Prostate gland (tissue), 2 donors: ENCODE data around the gene ADAD2.

Source experiments
- POLR2A ChIP-seq: fragments of 450-650 bp; IDR thresholded peaks from one replicate; pipeline ENCODE4 v1.6.1; 2016; ENCODE audit warnings: antibody characterized with exemption, mild to moderate bottlenecking
- POLR2AphosphoS5 ChIP-seq: sonication (generic); formaldehyde crosslinking; IDR thresholded peaks from one replicate; pipeline ENCODE4 v1.6.1; 2017; ENCODE audit warnings: antibody characterized with exemption
- TF ChIP-seq, protein P1 (sequence below), 4 experiments: fragments of 200-600 bp in 2 of 4; fragments of 450-650 bp in 2 of 4; sonication (generic) in 2 of 4; IDR thresholded peaks; 1 replicate in 3 of 4; 2 replicates in 1 of 4; pipeline ENCODE4 v1.5.1; 2016 to 2019; ENCODE audit warnings: antibody characterized with exemption in 4 of 4, mild to moderate bottlenecking in 2 of 4, moderate library complexity in 2 of 4

DNA sequence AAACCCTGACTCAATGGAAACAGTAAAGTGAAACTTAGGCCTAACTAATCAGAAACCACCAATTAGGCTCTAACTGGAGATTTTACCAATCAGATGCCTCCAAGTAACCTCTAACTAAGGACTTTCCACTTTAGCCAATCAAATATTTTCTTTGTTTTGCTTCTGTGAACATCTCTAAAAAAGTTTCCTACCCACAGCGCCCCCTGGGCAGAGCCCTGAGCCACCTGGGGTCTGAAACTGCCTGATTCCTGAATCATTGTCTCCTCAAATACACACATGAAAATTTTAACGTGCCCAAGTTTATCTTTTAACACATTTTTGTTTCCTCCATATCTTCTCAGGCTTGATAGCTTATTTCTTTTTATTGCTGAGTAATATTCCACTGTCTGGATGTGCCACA lies 19.0 kb downstream of the ADAD2 start:
- TF ChIP-seq POLR2AphosphoS5 (no peak), POLR2A (no peak)
- TF ChIP-seq, protein P1, sequence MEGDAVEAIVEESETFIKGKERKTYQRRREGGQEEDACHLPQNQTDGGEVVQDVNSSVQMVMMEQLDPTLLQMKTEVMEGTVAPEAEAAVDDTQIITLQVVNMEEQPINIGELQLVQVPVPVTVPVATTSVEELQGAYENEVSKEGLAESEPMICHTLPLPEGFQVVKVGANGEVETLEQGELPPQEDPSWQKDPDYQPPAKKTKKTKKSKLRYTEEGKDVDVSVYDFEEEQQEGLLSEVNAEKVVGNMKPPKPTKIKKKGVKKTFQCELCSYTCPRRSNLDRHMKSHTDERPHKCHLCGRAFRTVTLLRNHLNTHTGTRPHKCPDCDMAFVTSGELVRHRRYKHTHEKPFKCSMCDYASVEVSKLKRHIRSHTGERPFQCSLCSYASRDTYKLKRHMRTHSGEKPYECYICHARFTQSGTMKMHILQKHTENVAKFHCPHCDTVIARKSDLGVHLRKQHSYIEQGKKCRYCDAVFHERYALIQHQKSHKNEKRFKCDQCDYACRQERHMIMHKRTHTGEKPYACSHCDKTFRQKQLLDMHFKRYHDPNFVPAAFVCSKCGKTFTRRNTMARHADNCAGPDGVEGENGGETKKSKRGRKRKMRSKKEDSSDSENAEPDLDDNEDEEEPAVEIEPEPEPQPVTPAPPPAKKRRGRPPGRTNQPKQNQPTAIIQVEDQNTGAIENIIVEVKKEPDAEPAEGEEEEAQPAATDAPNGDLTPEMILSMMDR (IDR thresholded peaks at IDR 0.05) = no peak
